AG09309 (cell line): ENCODE measurements around the gene MSTO1.
"Not testable (repeated sequence)": the region's sequence is repeated elsewhere in the genome, so short reads cannot be mapped to it uniquely, and the experiment has no call there.

Source experiments
- DNase-seq: peaks from one replicate; pipeline ENCODE4 v3.0.0-alpha.2; 2010; ENCODE audit warnings: low read depth
- H3K4me3 ChIP-seq: 2 replicates; pipeline ENCODE4 v1.5.1; 2011; ENCODE audit warnings: mild to moderate bottlenecking, low read depth, low read length, moderate library complexity; ENCODE audit not compliant: control insufficient read depth
- TF ChIP-seq, protein P1 (sequence below): IDR thresholded peaks from 2 replicates; pipeline ENCODE4 v1.5.1; 2011; ENCODE audit warnings: mild to moderate bottlenecking, low read depth, low read length, inconsistent platforms; ENCODE audit not compliant: insufficient read depth, control insufficient read depth; ENCODE audit errors: missing control alignments

The MSTO1 gene

GRCh38 chr1:155622191-155622590 lies 12.2 kb downstream of the MSTO1 start:
- DNase-seq, result no peak
- TF ChIP-seq, protein P1, sequence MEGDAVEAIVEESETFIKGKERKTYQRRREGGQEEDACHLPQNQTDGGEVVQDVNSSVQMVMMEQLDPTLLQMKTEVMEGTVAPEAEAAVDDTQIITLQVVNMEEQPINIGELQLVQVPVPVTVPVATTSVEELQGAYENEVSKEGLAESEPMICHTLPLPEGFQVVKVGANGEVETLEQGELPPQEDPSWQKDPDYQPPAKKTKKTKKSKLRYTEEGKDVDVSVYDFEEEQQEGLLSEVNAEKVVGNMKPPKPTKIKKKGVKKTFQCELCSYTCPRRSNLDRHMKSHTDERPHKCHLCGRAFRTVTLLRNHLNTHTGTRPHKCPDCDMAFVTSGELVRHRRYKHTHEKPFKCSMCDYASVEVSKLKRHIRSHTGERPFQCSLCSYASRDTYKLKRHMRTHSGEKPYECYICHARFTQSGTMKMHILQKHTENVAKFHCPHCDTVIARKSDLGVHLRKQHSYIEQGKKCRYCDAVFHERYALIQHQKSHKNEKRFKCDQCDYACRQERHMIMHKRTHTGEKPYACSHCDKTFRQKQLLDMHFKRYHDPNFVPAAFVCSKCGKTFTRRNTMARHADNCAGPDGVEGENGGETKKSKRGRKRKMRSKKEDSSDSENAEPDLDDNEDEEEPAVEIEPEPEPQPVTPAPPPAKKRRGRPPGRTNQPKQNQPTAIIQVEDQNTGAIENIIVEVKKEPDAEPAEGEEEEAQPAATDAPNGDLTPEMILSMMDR, result no peak
- no peak overlapping the region for H3K4me3 ChIP-seq

DNA sequence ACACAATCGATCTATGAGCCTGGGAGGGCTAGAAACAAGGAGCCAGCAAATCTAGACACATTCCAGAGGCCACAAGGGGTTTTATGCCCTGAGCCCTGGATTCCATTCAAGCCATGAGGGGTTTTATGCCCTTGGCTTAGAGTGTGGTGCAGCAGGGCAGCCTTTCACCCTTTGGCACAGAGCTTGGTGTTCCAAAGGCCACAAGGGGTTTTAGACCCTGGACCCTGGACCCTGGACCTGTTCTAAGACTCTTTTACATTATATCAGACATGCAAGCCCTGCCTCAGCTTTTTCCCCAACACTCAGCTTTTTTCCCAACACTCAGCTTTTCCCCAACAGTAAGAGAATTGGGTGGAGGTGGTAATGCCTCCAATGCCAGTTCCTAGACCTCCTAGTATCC lies 13.3 kb downstream of the MSTO1 start:
- DNase-seq, result no peak
- TF ChIP-seq, protein P1, result no peak

GRCh38 chr1:155626428-155626827 lies 16.4 kb downstream of the MSTO1 start:
- H3K4me3 ChIP-seq, DNase-seq: not testable (repeated sequence)

More for the DNA sequence above, 13.3 kb downstream of the MSTO1 start:
- H3K4me3 ChIP-seq, result no peak overlapping the region

DNA sequence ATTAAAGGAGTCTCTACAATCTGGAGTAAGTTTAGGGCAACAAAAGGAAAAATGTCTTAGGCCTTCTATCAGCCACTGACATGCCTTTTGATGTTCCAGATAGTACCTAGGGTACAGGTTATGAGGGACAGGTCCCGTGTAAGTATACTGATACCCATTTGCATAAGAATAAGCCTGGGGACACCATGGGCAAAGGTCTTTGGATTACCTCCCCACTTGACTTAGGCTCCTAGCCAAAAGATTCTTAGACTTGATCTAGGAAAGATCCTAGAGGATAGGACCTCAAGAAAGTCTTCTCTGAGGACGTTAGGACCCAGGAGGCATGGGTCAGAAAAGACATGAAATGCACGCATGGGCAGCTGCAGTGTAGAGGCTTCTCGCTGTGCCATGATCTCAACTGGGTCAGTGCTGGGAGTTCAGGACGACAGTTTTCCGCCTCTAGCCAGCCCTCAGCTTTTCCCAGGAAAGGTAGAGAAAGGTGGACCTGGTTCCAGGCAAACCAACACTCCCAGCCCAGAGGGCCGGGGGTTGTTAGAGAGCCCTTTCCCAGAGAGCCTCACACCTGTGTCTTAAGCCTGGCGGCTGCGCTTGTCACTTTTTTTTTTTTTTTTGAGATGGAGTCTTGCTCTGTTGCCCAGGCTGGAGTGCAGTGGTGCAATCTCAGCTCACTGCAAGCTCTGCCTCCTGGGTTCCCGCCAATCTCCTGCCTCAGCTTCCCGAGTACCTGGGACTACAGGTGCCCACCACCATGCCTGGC lies 26.6 kb downstream of the MSTO1 start:
- TF ChIP-seq, protein P1, result no peak
- DNase-seq, result no peak
- no peak overlapping the region for H3K4me3 ChIP-seq

GRCh38 chr1:155640367-155640766 lies 30.3 kb downstream of the MSTO1 start:
- TF ChIP-seq, protein P1, result no peak
- H3K4me3 ChIP-seq, result no peak overlapping the region
- no peak for DNase-seq

DNA sequence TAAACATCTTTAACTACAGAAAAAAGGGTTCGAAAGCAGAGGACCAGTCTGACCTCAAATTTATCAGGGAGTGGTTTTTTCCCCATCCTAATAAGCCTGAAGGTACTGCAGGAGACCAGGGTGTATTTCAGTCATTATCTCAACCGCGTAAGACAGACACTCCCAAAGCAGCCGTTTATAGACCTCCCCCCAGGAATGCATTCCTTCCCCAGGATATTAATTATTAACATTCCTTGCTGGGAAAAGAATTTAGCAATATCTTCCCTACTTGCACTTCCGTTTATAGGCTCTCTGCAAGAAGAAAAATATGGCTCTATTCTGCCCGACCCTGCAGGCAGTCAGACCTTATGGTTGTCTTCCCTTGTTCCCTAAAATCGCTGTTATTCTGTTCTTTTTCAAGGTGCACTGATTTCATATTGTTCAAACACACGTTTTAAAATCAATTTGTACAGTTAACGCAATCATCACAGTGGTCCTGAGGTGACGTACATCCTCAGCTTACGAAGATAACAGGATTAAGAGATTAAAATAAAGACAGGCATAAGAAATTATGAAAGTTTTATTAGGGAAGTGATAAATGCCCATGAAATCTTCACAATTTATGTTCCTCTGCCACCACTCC lies 32.7 kb downstream of the MSTO1 start:
- not testable (repeated sequence) for H3K4me3 ChIP-seq

DNA sequence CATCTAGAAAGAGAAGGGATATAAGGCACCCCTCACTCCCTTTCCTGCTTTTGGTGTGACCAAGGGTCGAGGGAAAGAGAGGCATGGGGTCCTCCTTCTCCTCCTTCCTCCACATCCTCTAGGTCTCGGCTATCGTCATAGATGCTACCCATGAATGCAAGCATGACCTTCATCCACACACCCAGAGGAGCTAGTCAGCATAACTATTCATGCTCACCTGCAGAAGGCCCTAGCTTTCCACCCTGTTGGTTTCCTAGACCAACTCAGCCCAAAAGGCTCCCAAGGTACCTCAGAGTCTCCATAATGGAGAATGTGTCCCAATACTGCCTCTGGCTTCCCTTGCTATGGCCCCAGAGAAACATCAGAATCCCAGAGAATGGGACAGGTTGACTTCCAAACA lies 33.2 kb downstream of the MSTO1 start:
- TF ChIP-seq, protein P1, result no peak
- no peak for DNase-seq
- no peak overlapping the region for H3K4me3 ChIP-seq

More for the DNA sequence above, 32.7 kb downstream of the MSTO1 start:
- not testable (repeated sequence) for DNase-seq
